ENCODE measurements around the gene CEP112. TPM values are rescaled to one million over a fixed set of nuclear protein-coding genes. Genes with fewer than 3 reads are reported as not detected.

CEP112 gene
- total and polyA plus RNA-seq, 2 donors: 4.6 to 8.5 TPM

DNA sequence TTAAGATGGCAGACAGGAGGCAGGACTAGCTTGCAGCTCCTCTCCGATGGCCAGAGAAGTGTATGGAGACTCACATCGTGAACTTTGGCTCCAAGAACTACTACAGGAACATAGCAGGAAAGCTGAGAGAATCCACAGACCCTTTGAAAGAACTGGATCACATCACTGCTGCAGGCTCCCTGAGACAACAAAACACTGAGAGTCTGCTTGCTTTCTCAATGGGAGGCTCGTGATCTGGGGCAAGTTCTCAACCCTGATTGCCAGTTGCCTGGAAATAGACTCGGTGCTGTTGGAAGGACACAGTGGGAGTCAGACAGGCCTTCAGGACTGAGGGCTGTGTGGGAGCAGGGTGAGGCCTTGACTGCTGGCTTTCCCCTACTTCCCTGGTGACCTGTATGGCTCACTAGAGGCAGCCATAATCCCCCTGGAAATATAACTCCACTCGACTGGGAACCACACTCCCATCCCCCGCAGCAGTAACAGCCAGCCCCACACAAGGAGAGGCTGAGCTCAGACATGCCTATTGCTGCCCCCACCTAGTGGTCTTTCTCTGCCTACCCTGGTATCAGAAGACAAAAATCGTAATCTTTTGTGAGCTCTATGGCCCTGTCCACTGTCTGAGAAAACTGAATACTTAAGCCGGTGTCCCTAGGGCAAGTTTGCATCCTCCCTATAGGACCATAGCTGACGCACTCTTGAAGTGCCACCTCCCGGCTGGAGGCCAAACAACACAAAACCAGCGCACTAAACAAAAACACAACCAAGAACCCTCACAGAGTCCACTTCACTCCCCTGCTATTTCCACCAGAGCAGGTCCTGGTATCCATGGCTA is 238.4 kb downstream of the CEP112 start:
- Histone ChIP-seq H3K27me3 (ENCODE audit: control insufficient read depth in 2 of 2, insufficient read depth in 1 of 2, low read length in 1 of 2) (no peaks in the 10 kb centered on the region), H3K4me1 (ENCODE audit: control insufficient read depth in 2 of 2, insufficient read depth in 2 of 2, low read length in 2 of 2) (no peaks in the 10 kb centered on the region), H3K27ac (ENCODE audit: low read depth in 1 of 2, low read length in 1 of 2) (no peak overlapping the region), H3K4me3 (ENCODE audit: low read length in 2 of 2) (no peak overlapping the region), H3K9me3 (ENCODE audit: control insufficient read depth in 2 of 2, insufficient read depth in 1 of 2, low read length in 1 of 2) (peaks cover 0 to 4% of the 10 kb centered on the region in 2 donors), H3K36me3 (ENCODE audit: control insufficient read depth in 2 of 2, insufficient read depth in 2 of 2, low read length in 1 of 2) (no peaks in the 10 kb centered on the region)
- WGBS: 95% methylated on average over 11 of the region's 11 CpGs
- no peak for DNase-seq (ENCODE audit: low read depth in 6 of 9, low spot score in 9 of 9)

GRCh38 chr17:65952586-65952985 is 239.3 kb downstream of the CEP112 start:
- Histone ChIP-seq H3K4me3 (ENCODE audit: low read length in 2 of 2) (no peak overlapping the region), H3K4me1 (ENCODE audit: control insufficient read depth in 2 of 2, insufficient read depth in 2 of 2, low read length in 2 of 2) (no peaks in the 10 kb centered on the region), H3K27me3 (ENCODE audit: control insufficient read depth in 2 of 2, insufficient read depth in 1 of 2, low read length in 1 of 2) (no peaks in the 10 kb centered on the region), H3K9me3 (ENCODE audit: control insufficient read depth in 2 of 2, insufficient read depth in 1 of 2, low read length in 1 of 2) (no peaks in the 10 kb centered on the region), H3K27ac (ENCODE audit: low read depth in 1 of 2, low read length in 1 of 2) (no peak overlapping the region), H3K36me3 (ENCODE audit: control insufficient read depth in 2 of 2, insufficient read depth in 2 of 2, low read length in 1 of 2) (no peaks in the 10 kb centered on the region)
- 96% methylated on average over 1 of the region's 1 CpG for WGBS
- DNase-seq (ENCODE audit: low read depth in 6 of 9, low spot score in 9 of 9): no peak

- DNase-seq (ENCODE audit: low read depth in 6 of 9, low spot score in 9 of 9): no peak
- H3K27me3 ChIP-seq (ENCODE audit: control insufficient read depth in 2 of 2, insufficient read depth in 1 of 2, low read length in 1 of 2): no peaks in the 10 kb centered on the region
- no peak overlapping the region for H3K4me3 ChIP-seq (ENCODE audit: low read length in 2 of 2)
- H3K4me1 ChIP-seq (ENCODE audit: control insufficient read depth in 2 of 2, insufficient read depth in 2 of 2, low read length in 2 of 2): no peaks in the 10 kb centered on the region
- H3K36me3 ChIP-seq (ENCODE audit: control insufficient read depth in 2 of 2, insufficient read depth in 2 of 2, low read length in 1 of 2): no peaks in the 10 kb centered on the region
- H3K9me3 ChIP-seq (ENCODE audit: control insufficient read depth in 2 of 2, insufficient read depth in 1 of 2, low read length in 1 of 2): no peaks in the 10 kb centered on the region
- no peak overlapping the region for H3K27ac ChIP-seq (ENCODE audit: low read depth in 1 of 2, low read length in 1 of 2)
These were observed 239.9 kb downstream of the CEP112 start for GRCh38 chr17:65952015-65952414.

DNA sequence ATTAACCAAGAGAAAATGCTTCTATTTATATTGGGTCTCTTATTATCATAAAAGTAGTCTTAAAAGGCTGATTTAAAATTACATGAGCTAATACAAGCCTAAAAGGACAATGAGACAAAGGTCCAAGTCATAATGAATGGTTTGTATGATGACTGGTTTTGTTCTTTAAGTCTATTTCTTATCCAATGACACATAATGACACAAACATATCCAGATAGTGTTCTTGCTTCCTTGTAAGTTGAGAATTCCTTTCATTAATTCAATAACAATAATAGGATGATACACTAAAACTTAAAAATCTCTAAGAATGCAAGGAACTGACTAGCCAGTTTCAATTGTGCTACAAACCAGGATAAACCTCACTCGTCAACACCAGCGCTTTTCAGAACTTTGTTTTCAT is 244.1 kb downstream of the CEP112 start:
- no peaks in the 10 kb centered on the region for H3K9me3 ChIP-seq (ENCODE audit: control insufficient read depth in 2 of 2, insufficient read depth in 1 of 2, low read length in 1 of 2)
- 96% methylated on average over 2 of the region's 2 CpGs for WGBS
- no peaks in the 10 kb centered on the region for H3K27me3 ChIP-seq (ENCODE audit: control insufficient read depth in 2 of 2, insufficient read depth in 1 of 2, low read length in 1 of 2)
- H3K4me3 ChIP-seq (ENCODE audit: low read length in 2 of 2): no peak overlapping the region
- H3K36me3 ChIP-seq (ENCODE audit: control insufficient read depth in 2 of 2, insufficient read depth in 2 of 2, low read length in 1 of 2): no peaks in the 10 kb centered on the region
- no peak overlapping the region for H3K27ac ChIP-seq (ENCODE audit: low read depth in 1 of 2, low read length in 1 of 2)
- no peak for DNase-seq (ENCODE audit: low read depth in 6 of 9, low spot score in 9 of 9)
- no peaks in the 10 kb centered on the region for H3K4me1 ChIP-seq (ENCODE audit: control insufficient read depth in 2 of 2, insufficient read depth in 2 of 2, low read length in 2 of 2)

DNA sequence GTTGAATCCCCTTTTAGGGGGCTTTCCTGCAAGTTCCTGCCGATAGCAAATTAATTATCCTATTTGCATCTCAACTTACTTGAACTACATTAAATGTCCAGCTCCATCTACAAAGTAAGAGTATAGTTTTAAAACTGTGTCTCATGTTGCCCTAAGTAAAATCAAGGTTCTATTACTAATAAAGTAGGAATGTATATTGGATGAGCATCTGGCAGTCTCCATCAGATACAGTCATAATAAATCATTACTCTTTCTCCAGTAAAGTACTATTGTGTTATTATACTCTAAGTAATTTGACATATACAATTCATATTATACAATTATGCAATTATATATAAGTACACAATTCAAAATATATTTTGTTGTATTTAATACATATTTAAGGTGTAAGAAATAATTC is 249.3 kb downstream of the CEP112 start:
- H3K27ac ChIP-seq (ENCODE audit: low read depth in 1 of 2, low read length in 1 of 2): no peak overlapping the region
- H3K27me3 ChIP-seq (ENCODE audit: control insufficient read depth in 2 of 2, insufficient read depth in 1 of 2, low read length in 1 of 2): no peaks in the 10 kb centered on the region
- no peaks in the 10 kb centered on the region for H3K36me3 ChIP-seq (ENCODE audit: control insufficient read depth in 2 of 2, insufficient read depth in 2 of 2, low read length in 1 of 2)
- H3K4me3 ChIP-seq (ENCODE audit: low read length in 2 of 2): no peak overlapping the region
- no peaks in the 10 kb centered on the region for H3K4me1 ChIP-seq (ENCODE audit: control insufficient read depth in 2 of 2, insufficient read depth in 2 of 2, low read length in 2 of 2)
- DNase-seq (ENCODE audit: low read depth in 6 of 9, low spot score in 9 of 9): no peak
- H3K9me3 ChIP-seq (ENCODE audit: control insufficient read depth in 2 of 2, insufficient read depth in 1 of 2, low read length in 1 of 2): no peaks in the 10 kb centered on the region
- WGBS: 91% methylated on average over 1 of the region's 1 CpG

DNA sequence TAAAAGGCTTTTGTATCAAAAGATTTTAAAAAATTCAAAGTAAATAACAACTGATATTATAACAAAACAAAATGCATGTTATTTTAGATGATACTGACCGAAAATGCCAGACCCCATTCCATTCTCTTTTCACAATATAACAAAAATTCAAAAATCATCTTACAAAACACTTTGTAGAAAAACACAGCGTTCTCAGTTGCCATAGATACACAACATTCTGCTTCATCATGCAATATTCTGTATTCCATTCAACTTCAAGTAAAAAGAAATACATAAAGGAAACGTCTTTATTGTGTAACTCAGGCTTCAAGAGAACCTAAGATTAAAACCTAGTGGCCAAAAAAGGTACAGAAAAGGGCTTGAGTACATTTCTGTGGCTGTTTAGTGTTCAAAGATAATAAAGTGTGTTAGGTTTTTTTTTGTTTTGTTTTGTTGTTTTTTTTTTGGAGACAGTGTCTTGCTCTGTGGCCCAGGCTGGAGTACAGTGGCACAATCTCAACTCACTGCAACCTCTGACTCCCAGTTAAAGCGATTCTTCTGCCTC is 250.5 kb downstream of the CEP112 start:
- no peak for DNase-seq (ENCODE audit: low read depth in 6 of 9, low spot score in 9 of 9)

GRCh38 chr17:65936013-65936412 is 255.9 kb downstream of the CEP112 start:
- Histone ChIP-seq H3K9me3 (ENCODE audit: control insufficient read depth in 2 of 2, insufficient read depth in 1 of 2, low read length in 1 of 2) (no peaks in the 10 kb centered on the region), H3K4me1 (ENCODE audit: control insufficient read depth in 2 of 2, insufficient read depth in 2 of 2, low read length in 2 of 2) (no peaks in the 10 kb centered on the region), H3K27me3 (ENCODE audit: control insufficient read depth in 2 of 2, insufficient read depth in 1 of 2, low read length in 1 of 2) (no peaks in the 10 kb centered on the region), H3K36me3 (ENCODE audit: control insufficient read depth in 2 of 2, insufficient read depth in 2 of 2, low read length in 1 of 2) (no peaks in the 10 kb centered on the region), H3K27ac (ENCODE audit: low read depth in 1 of 2, low read length in 1 of 2) (no peak overlapping the region), H3K4me3 (ENCODE audit: low read length in 2 of 2) (no peak overlapping the region)
- no peak for DNase-seq (ENCODE audit: low read depth in 6 of 9, low spot score in 9 of 9)
- WGBS: 78% methylated on average over 3 of the region's 3 CpGs

More for the DNA sequence above, 250.5 kb downstream of the CEP112 start:
- no peaks in the 10 kb centered on the region for H3K27me3 ChIP-seq (ENCODE audit: control insufficient read depth in 2 of 2, insufficient read depth in 1 of 2, low read length in 1 of 2)
- H3K36me3 ChIP-seq (ENCODE audit: control insufficient read depth in 2 of 2, insufficient read depth in 2 of 2, low read length in 1 of 2): no peaks in the 10 kb centered on the region
- 95% methylated on average over 4 of the region's 4 CpGs for WGBS
- H3K4me3 ChIP-seq (ENCODE audit: low read length in 2 of 2): no peak overlapping the region
- no peaks in the 10 kb centered on the region for H3K4me1 ChIP-seq (ENCODE audit: control insufficient read depth in 2 of 2, insufficient read depth in 2 of 2, low read length in 2 of 2)
- no peak overlapping the region for H3K27ac ChIP-seq (ENCODE audit: low read depth in 1 of 2, low read length in 1 of 2)
- H3K9me3 ChIP-seq (ENCODE audit: control insufficient read depth in 2 of 2, insufficient read depth in 1 of 2, low read length in 1 of 2): no peaks in the 10 kb centered on the region

DNA sequence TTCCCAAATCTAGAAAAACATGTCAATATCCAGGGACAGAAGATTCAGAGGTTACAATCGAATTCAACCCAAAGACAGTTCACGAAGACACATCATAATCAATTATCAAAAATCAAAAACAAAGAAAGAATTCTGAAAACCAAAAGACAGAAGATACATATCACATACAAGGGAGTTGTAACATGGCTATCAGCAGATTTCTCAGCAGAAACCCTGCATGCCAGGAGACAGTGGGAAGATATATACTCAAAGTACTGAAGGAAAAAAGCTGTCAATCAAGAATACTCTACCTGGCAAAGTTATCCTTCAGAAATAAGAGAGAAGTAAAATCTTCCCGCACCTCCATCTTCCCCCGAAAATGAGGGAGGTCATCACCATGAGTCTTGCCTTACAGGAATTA is 258.6 kb downstream of the CEP112 start:
- Histone ChIP-seq H3K9me3 (ENCODE audit: control insufficient read depth in 2 of 2, insufficient read depth in 1 of 2, low read length in 1 of 2) (no peaks in the 10 kb centered on the region), H3K27me3 (ENCODE audit: control insufficient read depth in 2 of 2, insufficient read depth in 1 of 2, low read length in 1 of 2) (no peaks in the 10 kb centered on the region), H3K4me1 (ENCODE audit: control insufficient read depth in 2 of 2, insufficient read depth in 2 of 2, low read length in 2 of 2) (no peaks in the 10 kb centered on the region), H3K36me3 (ENCODE audit: control insufficient read depth in 2 of 2, insufficient read depth in 2 of 2, low read length in 1 of 2) (no peaks in the 10 kb centered on the region), H3K4me3 (ENCODE audit: low read length in 2 of 2) (no peak overlapping the region), H3K27ac (ENCODE audit: low read depth in 1 of 2, low read length in 1 of 2) (no peak overlapping the region)
- DNase-seq (ENCODE audit: low read depth in 6 of 9, low spot score in 9 of 9): no peak
- WGBS: 97% methylated on average over 4 of the region's 4 CpGs

DNA sequence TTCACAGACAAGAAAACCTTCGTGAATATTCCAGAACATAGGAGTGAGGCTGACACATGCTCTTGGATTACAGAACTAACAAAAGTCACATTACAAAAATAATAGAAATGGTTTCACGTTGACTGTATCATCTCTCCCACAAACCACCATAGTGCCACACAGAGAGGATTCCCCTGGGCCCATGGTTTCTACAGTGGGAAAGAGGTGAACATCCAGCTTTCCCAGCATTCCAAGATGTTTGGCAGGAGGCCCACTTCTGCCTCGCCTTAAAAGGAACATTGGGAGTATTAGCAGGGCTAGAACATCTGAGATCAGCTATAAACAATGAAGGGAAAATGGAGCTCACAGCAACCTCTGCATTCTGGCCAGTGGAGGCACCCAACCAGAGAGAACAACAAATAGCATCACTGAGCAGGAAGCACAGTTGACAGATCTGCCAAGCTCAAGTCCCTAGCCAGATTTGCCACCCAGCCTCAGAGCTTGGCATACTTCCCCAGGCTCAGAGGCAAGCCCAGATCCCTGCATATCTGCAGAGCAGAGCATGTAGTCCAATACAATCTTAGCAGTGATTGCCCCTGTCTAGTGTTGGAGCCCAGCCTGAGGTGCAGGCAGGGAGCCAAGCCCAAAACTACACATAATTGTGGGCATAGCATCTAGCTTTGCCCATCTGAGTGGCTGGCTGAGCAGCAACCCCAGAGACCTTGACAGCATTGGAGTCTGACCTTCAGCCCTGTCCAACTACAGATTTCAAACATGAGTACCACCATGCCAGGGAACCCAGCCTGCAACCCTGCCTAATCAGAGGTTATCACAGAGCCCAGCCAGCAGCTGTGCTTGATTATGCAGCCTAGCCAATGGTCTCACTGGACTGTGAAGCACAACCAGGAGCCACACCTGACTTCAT is 260.4 kb downstream of the CEP112 start:
- 96% methylated on average over 3 of the region's 3 CpGs for WGBS
- H3K27me3 ChIP-seq (ENCODE audit: control insufficient read depth in 2 of 2, insufficient read depth in 1 of 2, low read length in 1 of 2): no peaks in the 10 kb centered on the region
- no peak overlapping the region for H3K27ac ChIP-seq (ENCODE audit: low read depth in 1 of 2, low read length in 1 of 2)
- DNase-seq (ENCODE audit: low read depth in 6 of 9, low spot score in 9 of 9): no peak
- no peak overlapping the region for H3K4me3 ChIP-seq (ENCODE audit: low read length in 2 of 2)
- no peaks in the 10 kb centered on the region for H3K9me3 ChIP-seq (ENCODE audit: control insufficient read depth in 2 of 2, insufficient read depth in 1 of 2, low read length in 1 of 2)
- no peaks in the 10 kb centered on the region for H3K4me1 ChIP-seq (ENCODE audit: control insufficient read depth in 2 of 2, insufficient read depth in 2 of 2, low read length in 2 of 2)
- no peaks in the 10 kb centered on the region for H3K36me3 ChIP-seq (ENCODE audit: control insufficient read depth in 2 of 2, insufficient read depth in 2 of 2, low read length in 1 of 2)

Data from thymus (tissue), 11 donors.